Muscle of arm (tissue), 12 donors: Measurements from ENCODE around the gene SHKBP1. TPM values are rescaled to one million over a fixed set of nuclear protein-coding genes. Genes with fewer than 3 reads are reported as not detected.

Experiments used
- DNase-seq: peaks from one replicate; pipeline ENCODE4 v3.0.0-alpha.2; 2013
- polyA plus RNA-seq, 12 donors: library from polyadenylated mRNA; unstranded; fragments of 120-200 nt; gene quantifications; one replicate each; pipeline ENCODE4 v1.2.1, GENCODE V29; 2013; ENCODE audit not compliant: insufficient read length in 12 of 12

SHKBP1 gene
- polyA plus RNA-seq, 12 donors = 12.8 to 160 (median 19.1) TPM; not detected in 1

DNA sequence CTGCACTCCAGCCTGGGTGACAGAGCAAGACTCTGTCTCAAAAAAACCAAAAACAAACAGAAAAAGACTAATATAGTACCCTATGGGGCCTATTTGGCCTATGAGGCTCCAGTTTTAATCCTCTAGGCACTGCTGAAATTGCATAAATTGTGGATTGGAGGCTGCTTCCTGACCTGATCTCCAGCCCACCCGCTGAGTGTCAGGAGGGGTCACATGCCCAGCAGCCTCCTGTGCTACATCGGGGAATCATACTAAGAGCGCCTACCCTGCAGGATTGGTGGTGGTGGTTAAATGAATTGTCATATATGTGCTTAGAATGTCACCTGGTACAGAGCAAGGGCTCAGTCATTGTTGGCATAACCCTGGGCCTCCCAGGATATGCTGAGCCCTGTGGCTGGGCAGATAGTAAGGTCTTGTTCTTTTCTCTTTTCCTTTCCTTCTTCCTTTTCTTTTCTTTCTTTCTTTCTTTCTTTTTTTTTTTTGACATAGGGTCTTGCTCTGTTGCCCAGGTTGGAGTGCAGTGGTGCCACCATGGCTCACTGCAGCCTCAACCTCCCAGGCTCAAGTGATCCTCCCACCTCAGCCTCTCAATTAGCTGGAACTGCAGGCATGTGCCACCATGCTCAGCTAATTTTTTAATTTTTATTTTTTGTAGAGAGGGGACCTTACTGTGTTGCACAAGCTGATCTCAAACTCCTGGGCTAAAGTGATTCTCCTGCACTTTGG lies 55.8 kb downstream of the SHKBP1 start:
- DNase-seq = no peak

DNA sequence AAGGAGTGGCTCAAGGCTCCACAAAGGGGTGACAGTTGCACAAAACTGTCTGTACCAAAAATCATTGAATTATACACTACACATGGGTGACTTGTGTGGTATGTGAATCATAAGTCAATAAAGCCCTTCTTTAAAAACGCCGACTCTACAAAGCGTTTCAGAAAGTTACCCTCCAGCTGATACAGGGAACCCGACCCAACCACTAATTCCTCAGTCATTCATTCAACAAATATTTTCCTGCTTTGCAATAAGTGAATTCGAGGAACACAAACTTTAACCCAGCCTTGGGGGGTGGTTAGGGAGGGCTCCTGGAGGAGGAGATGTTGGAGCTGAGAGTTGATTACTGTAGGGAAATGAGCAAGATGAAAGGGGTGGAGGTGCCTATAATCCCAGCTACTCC lies 56.5 kb downstream of the SHKBP1 start:
- DNase-seq = no peak

DNA sequence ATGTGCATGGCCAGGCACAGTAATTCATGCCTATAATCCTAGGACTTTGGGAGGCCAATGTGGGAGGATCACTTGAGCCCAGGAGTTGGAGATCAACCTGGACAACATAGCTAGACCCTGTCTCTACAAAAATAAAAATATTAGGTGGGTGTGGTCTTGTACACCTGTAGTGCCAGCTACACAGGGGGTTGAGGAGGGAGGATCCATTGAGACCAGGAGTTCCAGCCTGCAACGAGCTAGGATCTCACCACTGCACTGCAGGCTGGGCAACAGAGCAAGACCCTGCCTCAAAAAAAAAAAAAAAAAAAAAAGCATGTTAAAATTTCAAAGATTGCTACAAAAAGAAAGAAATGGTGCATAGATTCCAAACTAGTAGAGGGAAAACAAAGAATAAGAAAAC lies 61.7 kb downstream of the SHKBP1 start:
- no peak for DNase-seq

- DNase-seq = no peak
Measured at GRCh38 chr19:40639638-40639982, 62.9 kb downstream of the SHKBP1 start.

GRCh38 chr19:40640744-40641143 lies 64.1 kb downstream of the SHKBP1 start:
- no peak for DNase-seq

Other genes with a start within 250 kb of the SHKBP1 start
- 10 to 100 TPM in 11 of 12 donors, not detected in 1; 26.4 to 99.1 (median 57.1) TPM for gene C19orf47, start 228.5 kb upstream of the SHKBP1 start, polyA plus RNA-seq
- gene PLD3, start 228.2 kb upstream of the SHKBP1 start, polyA plus RNA-seq = 100 to 1,000 TPM in 11 of 12 donors, not detected in 1; 165 to 236 (median 213) TPM
- gene HIPK4, start 186.7 kb upstream of the SHKBP1 start, polyA plus RNA-seq = 1 to 10 TPM in 6 of 12 donors, under 1 TPM in 4, not detected in 2; 0.77 to 2.0 (median 1.2) TPM
- 1 to 10 TPM in 11 of 12 donors, not detected in 1; 5.1 to 9.6 (median 6.3) TPM for gene PRX, start 163.5 kb upstream of the SHKBP1 start, polyA plus RNA-seq
- 1 to 10 TPM in 10 of 12 donors, not detected in 2; 3.6 to 8.2 (median 5.0) TPM for gene SERTAD1, start 150.9 kb upstream of the SHKBP1 start, polyA plus RNA-seq
- 10 to 100 TPM in 11 of 12 donors, not detected in 1; 25.4 to 57.7 (median 44.9) TPM for gene SERTAD3, start 132.5 kb upstream of the SHKBP1 start, polyA plus RNA-seq
- 10 to 100 TPM in 11 of 12 donors, not detected in 1; 21.9 to 68.1 (median 34.1) TPM for gene BLVRB, start 111.1 kb upstream of the SHKBP1 start, polyA plus RNA-seq
- gene SPTBN4, start 109.9 kb upstream of the SHKBP1 start, polyA plus RNA-seq = under 1 TPM in 10 of 12 donors, not detected in 2; 0.14 to 0.83 (median 0.33) TPM
- gene LTBP4, start 24.5 kb downstream of the SHKBP1 start, polyA plus RNA-seq = 100 to 1,000 TPM in 11 of 12 donors, not detected in 1; 146 to 328 (median 194) TPM
- gene NUMBL, start 113.8 kb downstream of the SHKBP1 start, polyA plus RNA-seq = 100 to 1,000 TPM in 1 of 12 donors, 10 to 100 TPM in 11; 19.9 to 119 (median 26.9) TPM
- gene COQ8B, start 140.0 kb downstream of the SHKBP1 start, polyA plus RNA-seq = 10 to 100 TPM in 11 of 12 donors, not detected in 1; 14.4 to 33.9 (median 18.4) TPM
- 10 to 100 TPM in 4 of 12 donors, 1 to 10 TPM in 7, not detected in 1; 7.6 to 12.2 (median 9.3) TPM for gene ITPKC, start 140.2 kb downstream of the SHKBP1 start, polyA plus RNA-seq
- 10 to 100 TPM in 4 of 12 donors, 1 to 10 TPM in 7, not detected in 1; 6.3 to 12.1 (median 8.6) TPM for gene ACTMAP, start 173.6 kb downstream of the SHKBP1 start, polyA plus RNA-seq
- gene SNRPA, start 174.3 kb downstream of the SHKBP1 start, polyA plus RNA-seq = 100 to 1,000 TPM in 1 of 12 donors, 10 to 100 TPM in 10, not detected in 1; 50.0 to 117 (median 66.6) TPM
- 1 to 10 TPM in 9 of 12 donors, not detected in 3; 1.2 to 3.3 (median 1.6) TPM for gene MIA, start 198.6 kb downstream of the SHKBP1 start, polyA plus RNA-seq
- 10 to 100 TPM in 1 of 12 donors, 1 to 10 TPM in 9, not detected in 2; 6.3 to 10.5 (median 8.3) TPM for gene RAB4B, start 201.4 kb downstream of the SHKBP1 start, polyA plus RNA-seq
- gene EGLN2, start 222.3 kb downstream of the SHKBP1 start, polyA plus RNA-seq = 10 to 100 TPM in 11 of 12 donors, not detected in 1; 28.2 to 82.8 (median 41.5) TPM